IPS-18c (cell line): Measurements from ENCODE around the gene MAS1L.

Experiments used
- H3K4me3 ChIP-seq: 2 replicates; pipeline ENCODE4 v1.7.0; 2013; ENCODE audit warnings: low read depth, mild to moderate bottlenecking, low read length, moderate library complexity; ENCODE audit not compliant: insufficient read depth
- H3K9me3 ChIP-seq: one replicate; pipeline ENCODE4 v1.6.1; 2013; ENCODE audit warnings: mild to moderate bottlenecking, low read length, moderate library complexity; ENCODE audit not compliant: control insufficient read depth, insufficient read depth

The MAS1L gene

GRCh38 chr6:29487660-29488059, at the start of gene MAS1L:
Gene MAS1L (minus strand): TSS chr6:29487956. CDS start chr6:29487902, 54 bp downstream.
- H3K4me3 ChIP-seq, result no peak within 1 kb of the TSS

GRCh38 chr6:29532320-29532951, 44.7 kb upstream of the MAS1L start:
- Histone ChIP-seq H3K4me3 (no peak overlapping the region), H3K9me3 (no peaks in the 10 kb centered on the region)

More at GRCh38 chr6:29487660-29488059, at the start of gene MAS1L:
- H3K9me3 ChIP-seq, result no peaks in the 10 kb centered on the region

- Histone ChIP-seq H3K4me3 (no peak overlapping the region), H3K9me3 (no peaks in the 10 kb centered on the region)
Measured at GRCh38 chr6:29531668-29532067, 43.9 kb upstream of the MAS1L start.

- H3K4me3 ChIP-seq, result no peak overlapping the region
- no peaks in the 10 kb centered on the region for H3K9me3 ChIP-seq
Measured at GRCh38 chr6:29530671-29531310, 43.0 kb upstream of the MAS1L start.

- Histone ChIP-seq H3K4me3 (no peak overlapping the region), H3K9me3 (no peaks in the 10 kb centered on the region)
Measured at GRCh38 chr6:29529956-29530355, 42.2 kb upstream of the MAS1L start.

GRCh38 chr6:29528988-29529560, 41.3 kb upstream of the MAS1L start:
- no peaks in the 10 kb centered on the region for H3K9me3 ChIP-seq
- no peak overlapping the region for H3K4me3 ChIP-seq

- no peaks in the 10 kb centered on the region for H3K9me3 ChIP-seq
- no peak overlapping the region for H3K4me3 ChIP-seq
Measured at GRCh38 chr6:29528300-29528931, 40.7 kb upstream of the MAS1L start.

GRCh38 chr6:29527564-29527963, 39.8 kb upstream of the MAS1L start:
- no peaks in the 10 kb centered on the region for H3K9me3 ChIP-seq
- H3K4me3 ChIP-seq, result no peak overlapping the region

- Histone ChIP-seq H3K4me3 (no peak overlapping the region), H3K9me3 (no peaks in the 10 kb centered on the region)
Measured at GRCh38 chr6:29527126-29527525, 39.4 kb upstream of the MAS1L start.

- H3K4me3 ChIP-seq, result no peak overlapping the region
Measured at GRCh38 chr6:29525311-29525639, 37.5 kb upstream of the MAS1L start.

GRCh38 chr6:29524444-29525310, 36.9 kb upstream of the MAS1L start:
- no peaks in the 10 kb centered on the region for H3K9me3 ChIP-seq
- no peak overlapping the region for H3K4me3 ChIP-seq

More at GRCh38 chr6:29525311-29525639, 37.5 kb upstream of the MAS1L start:
- no peaks in the 10 kb centered on the region for H3K9me3 ChIP-seq

GRCh38 chr6:29524044-29524443, 36.3 kb upstream of the MAS1L start:
- no peaks in the 10 kb centered on the region for H3K9me3 ChIP-seq
- H3K4me3 ChIP-seq, result no peak overlapping the region

GRCh38 chr6:29522227-29522626, 34.5 kb upstream of the MAS1L start:
- H3K9me3 ChIP-seq, result no peaks in the 10 kb centered on the region
- no peak overlapping the region for H3K4me3 ChIP-seq

- no peaks in the 10 kb centered on the region for H3K9me3 ChIP-seq
- H3K4me3 ChIP-seq, result no peak overlapping the region
Measured at GRCh38 chr6:29521006-29521680, 33.4 kb upstream of the MAS1L start.

- no peaks in the 10 kb centered on the region for H3K9me3 ChIP-seq
- no peak overlapping the region for H3K4me3 ChIP-seq
Measured at GRCh38 chr6:29520232-29520631, 32.5 kb upstream of the MAS1L start.

GRCh38 chr6:29519291-29520010, 31.7 kb upstream of the MAS1L start:
- no peak overlapping the region for H3K4me3 ChIP-seq
- H3K9me3 ChIP-seq, result no peaks in the 10 kb centered on the region
